Thoracic aorta (tissue), 2 donors: Measurements from ENCODE around the gene EEPD1. TPM values are rescaled to one million over a fixed set of nuclear protein-coding genes. Genes with fewer than 3 reads are reported as not detected.

ENCODE experiments used
- ATAC-seq: fragments of 150-250 bp; one replicate; pipeline ENCODE4 v1.8.0; 2017; ENCODE audit warnings: low read depth; ENCODE audit not compliant: insufficient number of reproducible peaks, low FRiP score
- DNase-seq: peaks from one replicate; pipeline ENCODE4 v3.0.0-alpha.2; 2020; ENCODE audit warnings: low spot score
- H3K27ac ChIP-seq, 2 donors: fragments of 200-600 bp; sonication (generic); 1 replicate in 1 of 2; 2 replicates in 1 of 2; pipeline ENCODE4 v1.5.1; 2016; ENCODE audit warnings: mild to moderate bottlenecking in 2 of 2, moderate library complexity in 2 of 2
- H3K27me3 ChIP-seq: fragments of 200-600 bp; sonication (generic); replicated peaks from 2 replicates; pipeline ENCODE4 v1.6.0; 2016; ENCODE audit warnings: mild to moderate bottlenecking; ENCODE audit not compliant: insufficient read depth
- H3K36me3 ChIP-seq: fragments of 200-600 bp; sonication (generic); one replicate; pipeline ENCODE4 v1.5.1; 2016
- H3K4me1 ChIP-seq, 2 donors: fragments of 200-600 bp; sonication (generic); 1 replicate in 1 of 2; 2 replicates in 1 of 2; pipeline versions ENCODE4 v1.5.1 to v1.6.0; 2016; ENCODE audit warnings: low read depth in 2 of 2, mild to moderate bottlenecking in 1 of 2; ENCODE audit not compliant: control insufficient read depth in 1 of 2
- H3K4me3 ChIP-seq: fragments of 200-600 bp; sonication (generic); 2 replicates; pipeline ENCODE4 v1.5.1; 2016; ENCODE audit warnings: mild to moderate bottlenecking
- H3K9me3 ChIP-seq: fragments of 200-600 bp; sonication (generic); 2 replicates; pipeline ENCODE4 v1.5.1; 2016
- CTCF ChIP-seq: fragments of 200-600 bp; sonication (generic); IDR thresholded peaks from one replicate; pipeline ENCODE4 v1.5.1; 2019; ENCODE audit warnings: antibody characterized with exemption
- total RNA-seq, 2 donors: library from RNA; depleted of rRNA; stranded (reverse); fragments of >200 nt; gene quantifications; one replicate each; pipeline versions ENCODE4 v1.1.0 to v1.2.3, GENCODE V29; 2016

The EEPD1 gene
- total RNA-seq, 2 donors from 2014 or later, result 14.6 to 17.4 TPM

DNA sequence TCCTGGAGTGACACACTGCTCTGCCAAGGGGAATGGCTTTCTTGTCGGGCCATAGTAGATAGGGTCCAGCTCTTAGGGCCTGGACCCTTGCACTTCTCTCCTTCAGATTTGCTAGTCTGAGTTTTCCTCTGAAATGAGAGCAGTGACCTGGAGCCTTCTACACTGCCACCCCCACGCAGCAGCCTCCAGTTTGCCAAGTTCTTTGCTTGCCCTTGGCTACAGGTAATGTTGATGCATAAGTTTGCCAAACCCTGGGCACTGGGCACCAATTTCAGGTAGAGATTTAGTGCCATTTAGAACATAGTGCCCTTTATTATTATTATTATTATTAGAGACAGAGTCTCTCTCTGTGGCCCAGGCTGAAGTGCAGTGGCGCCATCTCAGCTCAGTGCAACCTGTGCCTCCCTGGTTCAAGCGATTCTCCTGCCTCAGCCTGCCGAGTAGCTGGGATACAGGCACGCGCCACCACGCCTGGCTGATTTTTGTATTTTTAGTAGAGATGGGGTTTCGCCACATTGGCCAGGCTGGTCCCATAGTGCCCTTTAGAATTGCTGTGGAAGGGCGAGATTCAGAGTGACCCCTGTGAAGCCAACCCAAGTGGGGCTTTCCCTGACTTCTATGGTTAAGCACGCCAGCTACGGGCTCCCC, 14.5 kb downstream of the EEPD1 start:
- no peak for DNase-seq
- Histone ChIP-seq H3K36me3 (no peaks in the 10 kb centered on the region), H3K4me3 (no peak overlapping the region), H3K4me1 (peaks cover 2 to 3% of the 10 kb centered on the region in 2 donors), H3K27ac (no peak overlapping the region), H3K27me3 (no peaks in the 10 kb centered on the region), H3K9me3 (no peaks in the 10 kb centered on the region)
- no peak for ATAC-seq
- no peak for TF ChIP-seq CTCF

DNA sequence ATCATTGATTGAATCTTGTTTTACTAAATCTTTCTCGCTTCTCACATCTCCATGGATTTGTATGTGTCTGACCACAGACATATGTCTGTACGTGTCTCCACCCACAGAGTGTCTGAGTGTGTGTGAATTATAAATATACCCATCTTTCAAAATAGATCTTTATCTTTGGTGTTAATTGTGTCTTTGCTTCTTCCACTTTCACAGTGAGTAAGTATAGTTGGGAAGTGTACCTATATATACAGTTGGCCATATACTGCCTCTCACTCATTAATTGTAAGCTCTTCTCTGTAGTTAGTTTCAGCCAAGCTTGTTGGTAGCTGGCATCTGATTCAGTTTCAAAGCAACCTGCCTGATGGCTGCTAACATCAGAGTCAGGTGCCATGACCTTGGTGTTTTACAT, 18.4 kb downstream of the EEPD1 start:
- Histone ChIP-seq H3K27ac (no peak overlapping the region), H3K36me3 (no peaks in the 10 kb centered on the region), H3K27me3 (no peaks in the 10 kb centered on the region), H3K9me3 (no peaks in the 10 kb centered on the region), H3K4me1 (peaks cover 0 to 13% of the 10 kb centered on the region in 2 donors), H3K4me3 (no peak overlapping the region)
- DNase-seq (no peak), ATAC-seq (no peak)
- no peak for TF ChIP-seq CTCF

DNA sequence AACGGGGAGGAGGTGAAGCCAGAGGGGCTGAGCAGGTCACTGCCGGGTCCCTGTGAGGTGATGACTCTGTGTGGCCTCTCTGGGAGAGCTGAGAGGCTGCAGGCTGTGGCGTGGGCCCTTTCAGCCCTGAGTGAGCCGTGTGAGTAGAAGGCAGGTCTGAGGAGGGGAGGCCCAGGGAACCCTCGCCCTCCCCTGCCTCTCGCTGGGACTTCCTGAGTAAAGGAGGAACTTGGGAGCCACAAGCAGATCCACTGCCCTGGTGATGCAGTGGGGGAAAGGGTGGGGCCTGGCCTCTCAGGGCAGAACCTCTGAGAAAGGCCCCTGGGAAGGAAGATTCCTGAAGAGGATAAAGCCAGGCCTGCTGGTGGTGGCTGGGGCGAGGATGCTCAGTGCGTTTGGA, 22.8 kb downstream of the EEPD1 start:
- Histone ChIP-seq H3K4me3 (peak overlapping the region; percentile 57), H3K27ac (peak overlapping the region; percentile 58 to 71), H3K27me3 (no peaks in the 10 kb centered on the region), H3K36me3 (no peaks in the 10 kb centered on the region), H3K4me1 (peaks cover 0 to 31% of the 10 kb centered on the region in 2 donors), H3K9me3 (no peaks in the 10 kb centered on the region)
- TF ChIP-seq CTCF, result no peak
- DNase-seq, result no peak
- ATAC-seq, result peak; percentile 22

- no peak for ATAC-seq
- Histone ChIP-seq H3K4me1 (peaks cover 4 to 39% of the 10 kb centered on the region in 2 donors), H3K4me3 (peak overlapping the region; percentile 57), H3K27me3 (no peaks in the 10 kb centered on the region), H3K36me3 (no peaks in the 10 kb centered on the region), H3K9me3 (no peaks in the 10 kb centered on the region), H3K27ac (peak overlapping the region; percentile 58 to 71)
- TF ChIP-seq CTCF, result no peak
- no peak for DNase-seq
These were observed 23.6 kb downstream of the EEPD1 start for GRCh38 chr7:36176697-36177096.

DNA sequence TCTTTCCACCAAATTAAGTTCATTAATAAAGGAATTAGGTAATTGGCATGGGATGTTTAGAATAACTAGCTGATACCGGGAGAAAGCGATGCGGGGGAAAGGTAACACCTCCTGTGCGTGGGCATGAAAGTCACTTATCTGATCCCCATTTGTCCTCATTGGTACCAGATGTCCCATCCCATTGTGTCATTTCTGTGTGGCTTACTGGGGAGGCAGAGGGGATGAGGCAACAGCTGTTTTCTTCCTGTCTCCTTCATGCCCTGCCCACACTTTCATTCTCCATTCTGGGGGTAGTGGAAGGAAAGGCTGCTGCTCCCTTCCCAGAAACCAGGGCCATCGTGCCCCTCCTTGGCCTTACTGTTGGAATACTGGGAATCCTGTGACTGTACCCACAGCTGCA, 27.1 kb downstream of the EEPD1 start:
- no peak for TF ChIP-seq CTCF
- H3K4me1 ChIP-seq, result peaks cover 4 to 66% of the 10 kb centered on the region in 2 donors

More for the DNA sequence above, 27.1 kb downstream of the EEPD1 start:
- H3K4me3 ChIP-seq, result no peak overlapping the region
- no peak overlapping the region for H3K27ac ChIP-seq
- no peak for ATAC-seq
- DNase-seq, result no peak
- no peaks in the 10 kb centered on the region for H3K36me3 ChIP-seq
- H3K9me3 ChIP-seq, result no peaks in the 10 kb centered on the region
- no peaks in the 10 kb centered on the region for H3K27me3 ChIP-seq
